DOHH2 (cell line): ENCODE data around the gene ADGRA1.

Source experiments
- EZH2phosphoT487 ChIP-seq: fragments of 200-600 bp; sonication (generic); IDR thresholded peaks from 2 replicates; pipeline ENCODE4 v1.6.1; 2017; ENCODE audit warnings: borderline replicate concordance, mild to moderate bottlenecking, antibody characterized with exemption, low read length, moderate library complexity, mixed read lengths
- TF ChIP-seq, protein P1 (sequence below): fragments of 200-600 bp; sonication (generic); IDR thresholded peaks from one replicate; pipeline ENCODE4 v1.5.1; 2014; ENCODE audit warnings: antibody characterized with exemption, mild to moderate bottlenecking, low read depth, low read length; ENCODE audit not compliant: poor library complexity, severe bottlenecking

DNA sequence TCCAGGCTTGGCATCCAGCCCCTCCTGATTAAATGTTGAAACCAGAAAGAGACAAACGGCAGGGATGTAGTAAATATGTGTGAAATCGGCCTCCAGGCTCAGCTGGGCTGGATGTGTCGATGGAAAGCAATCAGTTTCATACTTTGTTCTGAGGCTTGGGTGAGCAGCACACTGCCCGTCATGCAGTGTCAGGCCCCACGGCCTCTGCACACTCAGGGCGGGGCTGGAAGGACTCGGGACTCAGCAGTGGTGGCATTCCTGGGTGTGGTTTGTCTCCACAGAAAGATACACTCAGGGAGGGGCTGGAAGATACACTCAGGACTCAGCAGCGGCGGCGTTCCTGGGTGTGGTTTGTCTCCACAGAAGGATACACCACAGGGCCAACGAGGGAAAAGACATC, 22.0 kb downstream of the ADGRA1 start:
- TF ChIP-seq, protein P1, sequence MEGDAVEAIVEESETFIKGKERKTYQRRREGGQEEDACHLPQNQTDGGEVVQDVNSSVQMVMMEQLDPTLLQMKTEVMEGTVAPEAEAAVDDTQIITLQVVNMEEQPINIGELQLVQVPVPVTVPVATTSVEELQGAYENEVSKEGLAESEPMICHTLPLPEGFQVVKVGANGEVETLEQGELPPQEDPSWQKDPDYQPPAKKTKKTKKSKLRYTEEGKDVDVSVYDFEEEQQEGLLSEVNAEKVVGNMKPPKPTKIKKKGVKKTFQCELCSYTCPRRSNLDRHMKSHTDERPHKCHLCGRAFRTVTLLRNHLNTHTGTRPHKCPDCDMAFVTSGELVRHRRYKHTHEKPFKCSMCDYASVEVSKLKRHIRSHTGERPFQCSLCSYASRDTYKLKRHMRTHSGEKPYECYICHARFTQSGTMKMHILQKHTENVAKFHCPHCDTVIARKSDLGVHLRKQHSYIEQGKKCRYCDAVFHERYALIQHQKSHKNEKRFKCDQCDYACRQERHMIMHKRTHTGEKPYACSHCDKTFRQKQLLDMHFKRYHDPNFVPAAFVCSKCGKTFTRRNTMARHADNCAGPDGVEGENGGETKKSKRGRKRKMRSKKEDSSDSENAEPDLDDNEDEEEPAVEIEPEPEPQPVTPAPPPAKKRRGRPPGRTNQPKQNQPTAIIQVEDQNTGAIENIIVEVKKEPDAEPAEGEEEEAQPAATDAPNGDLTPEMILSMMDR = no peak
- no peak for TF ChIP-seq EZH2phosphoT487
